ENCODE results near the gene DMC1. TPM values are rescaled to one million over a fixed set of nuclear protein-coding genes. Genes with fewer than 3 reads are reported as not detected.

DMC1 gene
- total RNA-seq, 1 experiment from 2014 or later, result 6.8 TPM

DNA sequence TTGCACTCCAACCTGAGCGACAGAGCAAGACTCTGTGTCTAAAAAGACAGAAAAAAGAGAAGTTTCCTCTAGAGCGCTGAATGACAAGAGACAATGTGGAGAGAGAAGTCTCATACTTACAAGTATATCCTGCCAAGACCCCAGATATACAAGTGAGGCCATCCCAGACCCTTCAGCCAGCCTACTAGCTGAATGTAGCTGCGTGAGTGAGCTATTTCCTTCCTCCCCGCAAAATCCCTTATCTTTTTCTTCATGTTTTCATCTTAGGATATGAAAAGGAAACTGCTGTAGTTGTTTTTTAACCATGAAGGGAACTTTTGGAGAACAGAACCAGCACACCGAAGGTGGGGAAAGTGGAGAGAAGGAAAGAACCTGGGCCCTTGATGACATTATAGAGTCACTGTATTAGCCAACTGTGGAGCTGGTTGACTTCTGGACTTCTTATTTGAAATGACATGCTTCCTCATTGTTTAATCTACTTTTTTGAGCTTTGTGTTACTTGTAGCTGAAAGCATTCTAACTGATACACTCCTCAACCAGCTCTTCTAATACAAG lies 59.5 kb downstream of the DMC1 start:
- Histone ChIP-seq H3K23me2 (ENCODE audit: insufficient read length, low read depth, low read length, poor library complexity, severe bottlenecking) (peaks cover 4% of the 10 kb centered on the region), H4K8ac (replicated peaks; ENCODE audit: insufficient read length, low read depth, low read length) (no peak overlapping the region), H3K79me1 (ENCODE audit: insufficient read depth, low read depth, low read length, poor library complexity, severe bottlenecking) (no peaks in the 10 kb centered on the region), H4K20me1 (ENCODE audit: control insufficient read depth, insufficient read depth, insufficient read length) (no peaks in the 10 kb centered on the region), H2BK120ac (ENCODE audit: low read depth, low read length, poor library complexity, severe bottlenecking) (no peak overlapping the region), H2AFZ (ENCODE audit: low read length) (no peak overlapping the region), H2BK5ac (ENCODE audit: insufficient read length, low read length) (no peak overlapping the region), H3K56ac (ENCODE audit: insufficient read length, low read depth, low read length) (no peak overlapping the region), H3K27ac (ENCODE audit: insufficient read length, low read depth, low read length) (no peak overlapping the region), H3K23ac (ENCODE audit: insufficient read length, low read depth, low read length) (no peak overlapping the region), H4K91ac (ENCODE audit: insufficient read length, low read depth, low read length) (no peak overlapping the region), H3K4ac (ENCODE audit: low read depth, low read length) (no peak overlapping the region), H3K9me3 (ENCODE audit: control insufficient read depth, low read depth, low read length) (no peaks in the 10 kb centered on the region), H2BK12ac (ENCODE audit: insufficient read length, low read depth, low read length) (no peak overlapping the region), H3K27me3 (ENCODE audit: insufficient read depth, low read length) (no peaks in the 10 kb centered on the region), H3K14ac (ENCODE audit: insufficient read depth, low read length) (no peak overlapping the region), H3K9ac (ENCODE audit: extremely low read depth, insufficient read length, low read length) (no peak overlapping the region), H3K4me2 (ENCODE audit: insufficient read depth, insufficient read length, low read length) (no peak overlapping the region), H2BK15ac (ENCODE audit: low read depth, low read length) (no peak overlapping the region), H3K79me2 (ENCODE audit: insufficient read depth, low read length) (no peaks in the 10 kb centered on the region; the same call in 1 of the 2 replicates), H2BK20ac (ENCODE audit: low read depth, low read length, poor library complexity, severe bottlenecking) (no peak overlapping the region), H3K4me1 (ENCODE audit: insufficient read depth, low read length) (peaks cover 5% of the 10 kb centered on the region; the same call in 1 of the 2 replicates), H3T11ph (ENCODE audit: low read length) (no peak overlapping the region), H3K18ac (ENCODE audit: insufficient read length, low read depth, low read length) (no peak overlapping the region), H2AK5ac (ENCODE audit: insufficient read length, low read length) (no peak overlapping the region), H4K5ac (ENCODE audit: insufficient read length, low read depth, low read length) (no peak overlapping the region)
- DNase-seq, result no peak
- TF ChIP-seq, protein P1, sequence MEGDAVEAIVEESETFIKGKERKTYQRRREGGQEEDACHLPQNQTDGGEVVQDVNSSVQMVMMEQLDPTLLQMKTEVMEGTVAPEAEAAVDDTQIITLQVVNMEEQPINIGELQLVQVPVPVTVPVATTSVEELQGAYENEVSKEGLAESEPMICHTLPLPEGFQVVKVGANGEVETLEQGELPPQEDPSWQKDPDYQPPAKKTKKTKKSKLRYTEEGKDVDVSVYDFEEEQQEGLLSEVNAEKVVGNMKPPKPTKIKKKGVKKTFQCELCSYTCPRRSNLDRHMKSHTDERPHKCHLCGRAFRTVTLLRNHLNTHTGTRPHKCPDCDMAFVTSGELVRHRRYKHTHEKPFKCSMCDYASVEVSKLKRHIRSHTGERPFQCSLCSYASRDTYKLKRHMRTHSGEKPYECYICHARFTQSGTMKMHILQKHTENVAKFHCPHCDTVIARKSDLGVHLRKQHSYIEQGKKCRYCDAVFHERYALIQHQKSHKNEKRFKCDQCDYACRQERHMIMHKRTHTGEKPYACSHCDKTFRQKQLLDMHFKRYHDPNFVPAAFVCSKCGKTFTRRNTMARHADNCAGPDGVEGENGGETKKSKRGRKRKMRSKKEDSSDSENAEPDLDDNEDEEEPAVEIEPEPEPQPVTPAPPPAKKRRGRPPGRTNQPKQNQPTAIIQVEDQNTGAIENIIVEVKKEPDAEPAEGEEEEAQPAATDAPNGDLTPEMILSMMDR (conservative IDR thresholded peaks at IDR 0.05), result no peak
- Mint-ChIP-seq H3K9me3 (peaks cover 0 to 3% of the 10 kb centered on the region in 2 experiments; a peak in 1 of 5 replicates), H3K36me3 (ENCODE audit: insufficient read depth in 1 of 3, low read depth in 3 of 3) (peaks cover 0 to 2% (median 2%) of the 10 kb centered on the region in 3 experiments; a peak in 3 of 7 replicates), H3K27me3 (ENCODE audit: low read depth) (no peaks in the 10 kb centered on the region; the same call in 1 of the 2 replicates), H3K27ac (no peak overlapping the region), H3K4me1 (peaks cover 22 to 36% of the 10 kb centered on the region in 2 experiments), H3K4me3 (no peak overlapping the region)
- WGBS (ENCODE audit: extremely low coverage, insufficient read length, low lambda C conversion rate), result no CpG with 5 or more reads among the region's 5 CpGs
